ENCODE data around the gene PRDM16. TPM values are rescaled to one million over a fixed set of nuclear protein-coding genes. Genes with fewer than 3 reads are reported as not detected.

Gene PRDM16
- total RNA-seq, 1 experiment from 2014 or later = 22.3 TPM

GRCh38 chr1:3107201-3107600 lies 38.2 kb downstream of the PRDM16 start:
- CTCF ChIA-PET = no interaction called here
- POLR2A ChIA-PET = no interaction called here
- no peaks in the 10 kb centered on the region for H3K36me3 ChIP-seq (ENCODE audit: control insufficient read depth, insufficient read depth, low read length)
- H3K4me3 ChIP-seq (ENCODE audit: low read depth in 2 of 2, low read length in 2 of 2) = no peak overlapping the region
- DNase-seq (ENCODE audit: low read depth, low spot score) (no peak), ATAC-seq (no peak)
- TF ChIP-seq SIN3A (IDR thresholded peaks at IDR 0.05; ENCODE audit: borderline replicate concordance, insufficient read depth, low read depth, low read length) (no peak), TCF7L2 (IDR thresholded peaks at IDR 0.05; ENCODE audit: low read depth, low read length) (no peak), POLR2AphosphoS5 (IDR thresholded peaks at IDR 0.05; ENCODE audit: low read depth, low read length) (no peak), CTCF (IDR thresholded peaks at IDR 0.05) (no peak), REST (IDR thresholded peaks at IDR 0.05; ENCODE audit: insufficient read depth in 1 of 2, low read depth in 2 of 2, low read length in 1 of 2) (no peak)
- no peak overlapping the region for H3K27ac ChIP-seq (ENCODE audit: low read length)
- H3K4me1 ChIP-seq (ENCODE audit: control insufficient read depth, insufficient read depth, low read length) = 0 out of 2 replicates have a peak, but pooled peaks cover 4% of the 10 kb centered on the region
- H3K9me3 ChIP-seq (ENCODE audit: control insufficient read depth, insufficient read depth, low read depth, low read length) = no peaks in the 10 kb centered on the region
- no TSS peak for BruUV-seq (replicated peaks)
- intact Hi-C loops (cut with micrococcal nuclease; ENCODE audit: unreplicated experiment) = no loop called here
- H3K27me3 ChIP-seq (ENCODE audit: control insufficient read depth, insufficient read depth, low read length) = no peaks in the 10 kb centered on the region
- in situ Hi-C loops (cut with HindIII; ENCODE audit: low pct_unique_long_range_greater_than_20kb, low sequenced_read_pairs) = no loop called here

GRCh38 chr1:3109355-3109754 lies 40.4 kb downstream of the PRDM16 start:
- CTCF ChIA-PET = interaction anchor here (0.6 kb wide), 1 partner anchor 1083 kb away, joined by 4 read pairs; no protein-coding TSS in a partner anchor
- BruUV-seq (replicated peaks) = no TSS peak
- TF ChIP-seq TCF7L2 (IDR thresholded peaks at IDR 0.05; ENCODE audit: low read depth, low read length) (no peak), CTCF (IDR thresholded peaks at IDR 0.05) (no peak), POLR2AphosphoS5 (IDR thresholded peaks at IDR 0.05; ENCODE audit: low read depth, low read length) (no peak), SIN3A (IDR thresholded peaks at IDR 0.05; ENCODE audit: borderline replicate concordance, insufficient read depth, low read depth, low read length) (no peak), REST (IDR thresholded peaks at IDR 0.05; ENCODE audit: insufficient read depth in 1 of 2, low read depth in 2 of 2, low read length in 1 of 2) (no peak)
- intact Hi-C loops (cut with micrococcal nuclease; ENCODE audit: unreplicated experiment) (no loop called here), in situ Hi-C loops (cut with HindIII; ENCODE audit: low pct_unique_long_range_greater_than_20kb, low sequenced_read_pairs) (no loop called here)
- Histone ChIP-seq H3K36me3 (ENCODE audit: control insufficient read depth, insufficient read depth, low read length) (no peaks in the 10 kb centered on the region), H3K27me3 (ENCODE audit: control insufficient read depth, insufficient read depth, low read length) (no peaks in the 10 kb centered on the region), H3K4me3 (ENCODE audit: low read depth in 2 of 2, low read length in 2 of 2) (no peak overlapping the region), H3K9me3 (ENCODE audit: control insufficient read depth, insufficient read depth, low read depth, low read length) (no peaks in the 10 kb centered on the region), H3K4me1 (ENCODE audit: control insufficient read depth, insufficient read depth, low read length) (0 out of 2 replicates have a peak, but pooled peaks cover 4% of the 10 kb centered on the region), H3K27ac (ENCODE audit: low read length) (no peak overlapping the region)
- DNase-seq (ENCODE audit: low read depth, low spot score) (no peak), ATAC-seq (no peak)
- POLR2A ChIA-PET = no interaction called here
